B cell (primary cell): ENCODE results near the gene SMTNL2. TPM values are rescaled to one million over a fixed set of nuclear protein-coding genes. Genes with fewer than 3 reads are reported as not detected.

Source experiments
- ATAC-seq: fragments of 200-7000 bp; cut with Tn5 transposase; one replicate; pipeline ENCODE4 v1.10.0; 2021; ENCODE audit warnings: low read depth, mild to moderate bottlenecking, moderate number of reproducible peaks, moderate library complexity
- CTCF ChIA-PET: fragments of 350-600 bp; sonication (Branson Sonifier 250); formaldehyde crosslinking; loops from one replicate; lab custom pipeline; 2021; ENCODE audit warnings: antibody characterized with exemption, inconsistent platforms; lab: Charles Lee
- POLR2A ChIA-PET: fragments of 350-600 bp; sonication (Branson Sonifier 250); formaldehyde crosslinking; loops from one replicate; lab custom pipeline; 2021; ENCODE audit warnings: antibody characterized with exemption; lab: Charles Lee
- DNase-seq: peaks from one replicate; pipeline ENCODE4 v3.0.0; 2013
- H2AFZ ChIP-seq: 2 replicates; pipeline ENCODE4 v1.6.1; 2012; ENCODE audit warnings: mild to moderate bottlenecking, low read depth, low read length; ENCODE audit not compliant: insufficient read depth, poor library complexity, severe bottlenecking
- H3K27ac ChIP-seq, 2 donors: 1 replicate in 1 of 2; 2 replicates in 1 of 2; pipeline ENCODE4 v1.5.1; 2012 to 2013; ENCODE audit warnings: low read length in 2 of 2, mild to moderate bottlenecking in 2 of 2, moderate library complexity in 1 of 2
- H3K27me3 ChIP-seq, 4 experiments: fragments of 200-600 bp in 1 of 4; sonication (generic) in 1 of 4; replicated peaks in 1 of 4; 1 replicate in 2 of 4; 2 replicates in 2 of 4; pipeline versions ENCODE4 v1.6.1 to v1.7.0; 2013 to 2016; ENCODE audit warnings: low read length in 3 of 4, mild to moderate bottlenecking in 2 of 4, mixed read lengths in 1 of 4, moderate library complexity in 1 of 4; ENCODE audit not compliant: insufficient read depth in 4 of 4, control insufficient read depth in 3 of 4; ENCODE audit errors: control extremely low read depth in 1 of 4
- H3K36me3 ChIP-seq, 2 experiments: replicated peaks in 1 of 2; 1 replicate in 1 of 2; 2 replicates in 1 of 2; pipeline versions ENCODE4 v1.6.1 to v1.7.1; 2013; ENCODE audit warnings: low read length in 1 of 2; ENCODE audit not compliant: insufficient read depth in 2 of 2, control insufficient read depth in 1 of 2; ENCODE audit errors: control extremely low read depth in 1 of 2, extremely low read depth in 1 of 2
- H3K4me1 ChIP-seq, 2 donors: fragments of 200-600 bp in 1 of 2; sonication (generic) in 1 of 2; 1 replicate in 1 of 2; 2 replicates in 1 of 2; pipeline versions ENCODE4 v1.5.1 to v1.6.1; 2013 to 2017; ENCODE audit warnings: low read length in 2 of 2; ENCODE audit not compliant: control insufficient read depth in 2 of 2, insufficient read depth in 2 of 2
- H3K4me2 ChIP-seq: replicated peaks from 2 replicates; pipeline ENCODE3; 2012; ENCODE audit warnings: mild to moderate bottlenecking, low read depth, low read length; ENCODE audit not compliant: poor library complexity, severe bottlenecking
- H3K4me3 ChIP-seq, 5 experiments: fragments of 200-600 bp in 1 of 5; sonication (generic) in 1 of 5; 1 replicate in 3 of 5; 2 replicates in 2 of 5; pipeline versions ENCODE4 v1.5.1 to v1.7.0; 2011 to 2016; ENCODE audit warnings: low read length in 4 of 5, mild to moderate bottlenecking in 4 of 5, low read depth in 2 of 5, control low read depth in 1 of 5, moderate library complexity in 1 of 5; ENCODE audit not compliant: insufficient read depth in 1 of 5; ENCODE audit errors: control extremely low read depth in 1 of 5, extremely low read depth in 1 of 5
- H3K79me2 ChIP-seq: fragments of 200-600 bp; sonication (generic); one replicate; pipeline ENCODE4 v1.6.0; 2016; ENCODE audit warnings: low read length; ENCODE audit not compliant: control insufficient read depth, insufficient read depth
- H3K9ac ChIP-seq: fragments of 200-600 bp; sonication (generic); 2 replicates; pipeline ENCODE4 v1.6.1; 2017; ENCODE audit warnings: mild to moderate bottlenecking, low read length, moderate library complexity
- H3K9me3 ChIP-seq, 3 donors: one replicate each; pipeline versions ENCODE4 v1.6.1 to v1.7.1; 2013; ENCODE audit warnings: low read length in 2 of 3; ENCODE audit not compliant: control insufficient read depth in 2 of 3, insufficient read depth in 1 of 3; ENCODE audit errors: control extremely low read depth in 1 of 3
- H4K20me1 ChIP-seq: 2 replicates; pipeline ENCODE4 v1.6.0; 2012; ENCODE audit warnings: mild to moderate bottlenecking, low read length; ENCODE audit not compliant: insufficient read depth, control insufficient read depth, poor library complexity, severe bottlenecking
- H3K27ac Mint-ChIP-seq: one replicate; pipeline ENCODE4 v1.8.0; 2021; ENCODE audit warnings: mixed read lengths
- H3K27me3 Mint-ChIP-seq: one replicate; pipeline ENCODE4 v1.8.0; 2021; ENCODE audit warnings: mixed read lengths
- H3K4me1 Mint-ChIP-seq: one replicate; pipeline ENCODE4 v1.8.0; 2021; ENCODE audit warnings: mixed read lengths
- H3K4me3 Mint-ChIP-seq: one replicate; pipeline ENCODE4 v1.8.0; 2021; ENCODE audit warnings: mixed read lengths
- H3K9me3 Mint-ChIP-seq: one replicate; pipeline ENCODE4 v1.8.0; 2022; ENCODE audit warnings: mixed read lengths; ENCODE audit not compliant: insufficient read depth
- CTCF ChIP-seq: fragments of 200-600 bp; IDR thresholded peaks from one replicate; pipeline ENCODE4 v1.8.0; 2022; ENCODE audit warnings: antibody characterized with exemption, mild to moderate bottlenecking
- EZH2 ChIP-seq: IDR thresholded peaks from 2 replicates; pipeline ENCODE4 v1.6.1; 2012; ENCODE audit warnings: borderline replicate concordance, low read depth, mild to moderate bottlenecking, moderate library complexity, low read length; ENCODE audit not compliant: insufficient read depth, poor library complexity, severe bottlenecking
- WGBS: methylation state at CpG from one replicate; pipeline ENCODE4 v1.1.5; 2013; ENCODE audit warnings: missing lambda C conversion rate; ENCODE audit not compliant: insufficient coverage; 5-methylcytosine and 5-hydroxymethylcytosine counted together
- intact Hi-C: fragments of 100-400 bp; cut with micrococcal nuclease; formaldehyde crosslinking; loops from one replicate; pipeline ENCODE4 v1.10.0; 2022
- polyA plus RNA-seq: library from polyadenylated mRNA; depleted of rRNA; stranded (reverse); fragments of >200 nt; gene quantifications from 2 replicates; pipeline ENCODE4 v1.2.3, GENCODE V29; 2012
- total RNA-seq, 2 donors: library from RNA; stranded (reverse); fragments of 120-200 nt in 1 of 2; gene quantifications; 1 replicate in 1 of 2; 2 replicates in 1 of 2; pipeline versions ENCODE4 v1.2.3 to v1.2.4, GENCODE V29; 2013 to 2022

The SMTNL2 gene
- total and polyA plus RNA-seq, 2 donors (not counting 1 experiment from before 2014, with no cell fraction given): not detected

GRCh38 chr17:4553669-4554068 lies 30.7 kb upstream of the SMTNL2 start:
- Histone ChIP-seq H4K20me1 (peaks cover 13% of the 10 kb centered on the region), H3K27me3 (no peaks in the 10 kb centered on the region), H3K79me2 (peaks cover 22% of the 10 kb centered on the region), H3K9ac (no peak overlapping the region), H3K9me3 (no peaks in the 10 kb centered on the region), H3K36me3 (peaks cover 0 to 41% of the 10 kb centered on the region in 2 experiments), H3K4me3 (peak overlapping the region in 1 of 5 experiments; percentile 81), H3K4me1 (peaks cover 19 to 21% of the 10 kb centered on the region in 2 donors), H3K27ac (no peak overlapping the region), H2AFZ (no peak overlapping the region), H3K4me2 (peak overlapping the region; percentile 94)
- 87% methylated on average over 8 of the region's 9 CpGs for WGBS
- Mint-ChIP-seq H3K9me3 (no peaks in the 10 kb centered on the region), H3K27me3 (no peaks in the 10 kb centered on the region), H3K4me3 (peak overlapping the region; percentile 94), H3K4me1 (peaks cover 23% of the 10 kb centered on the region), H3K27ac (no peak overlapping the region)
- TF ChIP-seq EZH2 (no peak), CTCF (no peak)
- POLR2A ChIA-PET: no interaction called here
- no peak for ATAC-seq
- intact Hi-C loops: no loop called here
- no peak for DNase-seq
- CTCF ChIA-PET: interaction anchor here (5.9 kb wide), 1 partner anchor 13 kb away, joined by 48 read pairs; no protein-coding TSS in a partner anchor

DNA sequence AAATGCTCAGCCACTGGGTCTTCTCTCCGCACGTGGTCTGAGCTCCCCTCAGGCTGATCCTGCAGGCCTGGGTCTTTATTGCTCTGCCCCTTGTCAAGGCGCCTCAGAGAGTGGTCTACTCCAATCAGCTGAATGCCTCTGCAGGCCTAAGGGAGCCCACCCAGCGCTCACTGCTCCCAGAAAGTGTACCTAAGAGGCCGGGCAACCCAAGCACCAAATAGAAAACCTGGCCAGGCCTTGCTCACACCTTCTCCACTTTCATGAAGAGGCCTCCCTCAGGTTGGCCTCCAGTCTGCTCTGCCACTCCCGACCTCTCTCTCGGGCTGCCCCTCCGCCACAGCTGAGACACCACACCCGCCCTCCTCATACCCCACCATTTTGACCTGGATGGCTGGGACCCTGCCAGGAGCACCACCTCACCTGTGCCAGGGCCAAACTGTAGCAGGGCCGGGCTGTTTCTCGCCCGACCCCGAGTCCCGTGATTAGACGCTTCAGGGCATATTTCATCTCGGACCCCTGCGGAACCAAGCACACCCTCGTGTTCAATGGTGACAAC lies 29.8 kb upstream of the SMTNL2 start:
- no peak for TF ChIP-seq EZH2
- TF ChIP-seq CTCF: no peak
- POLR2A ChIA-PET: no interaction called here
- H3K4me2 ChIP-seq: peak overlapping the region; percentile 94
- DNase-seq (no peak), ATAC-seq (no peak)
- no peaks in the 10 kb centered on the region for H3K27me3 Mint-ChIP-seq
- CTCF ChIA-PET: interaction anchor here (5.9 kb wide), 1 partner anchor 12 kb away, joined by 48 read pairs; no protein-coding TSS in a partner anchor
- no peaks in the 10 kb centered on the region for H3K27me3 ChIP-seq
- H3K27ac ChIP-seq: peak overlapping the region in 1 of 2 donors; percentile 83
- peak overlapping the region; percentile 96 for H3K27ac Mint-ChIP-seq
- 17% methylated on average over 18 of the region's 18 CpGs for WGBS
- peak overlapping the region; percentile 94 for H3K4me3 Mint-ChIP-seq
- no peaks in the 10 kb centered on the region for H3K9me3 Mint-ChIP-seq
- intact Hi-C loops: no loop called here
- peaks cover 23% of the 10 kb centered on the region for H3K4me1 Mint-ChIP-seq
- peak overlapping the region; percentile 89 for H2AFZ ChIP-seq
- peaks cover 22% of the 10 kb centered on the region for H3K79me2 ChIP-seq
- H4K20me1 ChIP-seq: peaks cover 13% of the 10 kb centered on the region
- peak overlapping the region; percentile 78 for H3K9ac ChIP-seq
- H3K9me3 ChIP-seq: no peaks in the 10 kb centered on the region
- H3K36me3 ChIP-seq: peaks cover 0 to 32% of the 10 kb centered on the region in 2 experiments
- peak overlapping the region; percentile 53 to 90 (median 81) for H3K4me3 ChIP-seq
- peaks cover 19 to 21% of the 10 kb centered on the region in 2 donors for H3K4me1 ChIP-seq
